Measurements from ENCODE around the gene MRPS31.
A peak's percentile ranks its signal among the peaks of the same experiment; 100 is the strongest.

The MRPS31 gene

DNA sequence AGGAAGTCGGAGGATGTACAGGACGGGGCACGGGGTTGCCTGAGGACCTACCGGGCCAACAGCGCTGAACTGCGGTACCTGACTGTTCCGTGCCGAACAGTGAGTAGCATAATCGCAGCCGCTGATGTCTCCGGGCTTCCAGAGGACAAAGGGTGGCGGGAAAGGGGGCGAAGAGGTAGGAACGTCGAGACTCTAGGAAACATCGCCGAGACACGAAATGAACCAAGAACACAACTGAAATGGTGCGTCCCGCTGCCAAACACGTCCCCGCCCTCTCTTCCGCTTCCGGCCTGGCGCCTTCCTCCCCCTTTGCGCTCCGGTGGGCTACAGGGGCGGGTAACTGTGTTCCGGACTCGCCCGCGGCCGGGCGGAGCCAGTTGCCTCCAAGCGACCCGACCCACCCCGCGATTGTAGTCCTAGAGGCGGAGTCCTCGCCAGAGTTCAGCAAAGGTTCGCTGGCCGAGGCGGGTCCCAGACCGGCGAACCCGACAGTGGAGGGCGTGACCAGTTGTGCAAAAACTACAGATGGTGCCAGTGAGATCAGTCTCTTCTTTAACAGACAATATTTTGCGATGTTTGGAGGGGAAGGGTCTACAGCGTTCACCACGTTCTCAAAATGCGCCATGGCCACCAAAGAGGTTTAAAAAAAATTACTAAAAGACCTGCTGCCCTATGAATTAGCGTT lies at the start of gene MRPS31:
Gene MRPS31, minus strand, starts transcription at position 257 of the 685 bp plus-strand sequence. Its CDS starts 54 bp downstream, at position 203.
- DNase-seq (ENCODE audit: low spot score) = peak; percentile 79

DNA sequence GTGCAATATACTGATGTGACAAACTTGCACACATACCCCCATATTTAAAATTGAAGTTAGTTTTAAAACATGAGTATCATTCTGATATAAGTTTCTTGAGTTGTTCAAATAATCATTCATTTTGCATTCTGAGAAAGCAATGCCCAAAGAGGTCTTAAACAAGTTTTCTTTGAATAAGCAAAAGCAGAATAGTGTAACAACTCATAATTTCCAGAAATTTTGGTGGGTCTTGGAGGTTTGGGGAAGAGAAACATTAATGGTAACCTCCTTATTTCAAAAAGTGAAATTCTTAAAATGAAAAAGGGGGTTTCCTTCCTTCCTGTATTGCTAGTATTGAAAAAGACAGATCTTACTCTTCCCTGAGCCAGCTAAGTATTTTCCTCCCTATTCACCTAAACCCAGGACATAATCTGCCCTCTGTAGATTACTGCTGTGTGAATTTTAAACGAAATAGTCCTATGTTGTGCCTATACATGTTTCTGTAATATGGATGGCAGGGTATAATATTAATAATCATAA lies 48.9 kb upstream of the MRPS31 start:
- no peak for DNase-seq (ENCODE audit: low spot score)

DNA sequence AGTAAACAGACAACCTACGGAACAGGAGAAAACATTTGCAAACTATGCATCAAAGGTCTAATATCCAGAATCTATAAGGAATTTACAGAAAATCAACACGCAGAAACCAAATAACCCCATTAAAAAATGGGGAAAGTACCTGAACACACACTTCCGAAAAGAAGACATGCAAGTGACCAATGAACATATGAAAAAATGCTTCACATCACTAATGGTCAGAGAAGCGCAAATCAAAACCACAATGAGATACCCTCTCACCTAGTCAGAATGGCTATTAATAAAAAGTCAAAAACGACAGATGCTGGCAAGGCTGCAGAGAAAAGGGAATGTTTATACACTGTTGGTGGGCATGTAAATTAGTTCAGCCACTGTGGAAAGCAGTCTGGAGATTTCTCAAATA lies 47.9 kb upstream of the MRPS31 start:
- no peak for DNase-seq (ENCODE audit: low spot score)

DNA sequence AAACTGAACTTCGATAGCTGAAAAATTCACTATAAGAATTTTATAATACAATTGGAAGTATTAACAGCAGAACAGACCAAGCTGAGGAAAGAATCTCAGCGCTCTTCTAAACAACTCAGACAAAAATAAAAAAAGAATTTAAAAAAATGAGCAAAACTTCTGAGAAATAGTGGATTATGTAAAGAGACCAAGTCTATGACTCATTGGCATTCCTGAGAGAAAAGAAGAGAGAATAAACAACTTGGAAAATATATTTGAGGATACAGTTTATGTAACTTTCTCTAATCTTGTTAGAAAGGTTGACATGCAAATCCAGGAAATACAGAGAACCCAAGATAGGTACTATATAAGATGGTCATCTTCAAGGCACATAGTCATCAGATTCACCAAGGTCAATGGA lies 43.8 kb upstream of the MRPS31 start:
- no peak for DNase-seq (ENCODE audit: low spot score)

DNA sequence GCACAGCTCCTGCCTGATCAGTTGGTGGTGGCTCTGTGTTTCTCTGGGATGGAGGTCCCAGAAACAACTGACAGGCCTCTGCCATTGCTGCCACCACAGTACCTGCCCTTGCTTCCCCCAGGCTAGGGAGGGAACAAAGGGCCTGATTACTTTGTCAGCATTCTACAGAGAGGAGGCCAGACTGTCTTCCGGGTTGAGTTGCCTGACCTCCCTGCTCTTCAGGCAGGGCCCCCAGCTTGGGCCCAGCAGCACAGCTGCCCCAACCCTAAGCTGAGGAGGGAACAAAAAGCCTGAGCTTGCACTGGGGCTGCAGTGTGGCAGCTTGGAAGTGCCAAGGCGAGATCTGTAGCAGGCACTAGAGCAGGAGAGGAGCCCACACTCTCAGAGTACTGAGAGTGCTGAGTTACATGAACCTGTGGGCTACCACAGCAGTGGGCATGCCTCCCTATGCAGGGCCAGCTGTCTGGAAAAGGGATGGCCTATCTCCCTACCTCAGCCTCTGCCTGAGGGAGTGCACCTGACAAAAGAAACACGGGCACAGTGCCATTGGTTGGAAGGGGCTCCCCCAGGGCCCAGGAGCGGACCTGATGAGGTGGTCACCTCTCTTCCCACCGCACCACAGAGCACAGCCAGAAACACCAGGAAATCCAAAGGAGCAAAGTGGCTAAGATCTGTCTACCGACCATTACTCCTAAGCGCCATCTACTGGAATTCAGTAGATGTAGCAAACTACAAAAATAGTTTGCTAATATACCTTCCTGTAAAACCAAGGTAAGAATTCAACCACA lies 42.9 kb upstream of the MRPS31 start:
- no peak for DNase-seq (ENCODE audit: low spot score)

DNA sequence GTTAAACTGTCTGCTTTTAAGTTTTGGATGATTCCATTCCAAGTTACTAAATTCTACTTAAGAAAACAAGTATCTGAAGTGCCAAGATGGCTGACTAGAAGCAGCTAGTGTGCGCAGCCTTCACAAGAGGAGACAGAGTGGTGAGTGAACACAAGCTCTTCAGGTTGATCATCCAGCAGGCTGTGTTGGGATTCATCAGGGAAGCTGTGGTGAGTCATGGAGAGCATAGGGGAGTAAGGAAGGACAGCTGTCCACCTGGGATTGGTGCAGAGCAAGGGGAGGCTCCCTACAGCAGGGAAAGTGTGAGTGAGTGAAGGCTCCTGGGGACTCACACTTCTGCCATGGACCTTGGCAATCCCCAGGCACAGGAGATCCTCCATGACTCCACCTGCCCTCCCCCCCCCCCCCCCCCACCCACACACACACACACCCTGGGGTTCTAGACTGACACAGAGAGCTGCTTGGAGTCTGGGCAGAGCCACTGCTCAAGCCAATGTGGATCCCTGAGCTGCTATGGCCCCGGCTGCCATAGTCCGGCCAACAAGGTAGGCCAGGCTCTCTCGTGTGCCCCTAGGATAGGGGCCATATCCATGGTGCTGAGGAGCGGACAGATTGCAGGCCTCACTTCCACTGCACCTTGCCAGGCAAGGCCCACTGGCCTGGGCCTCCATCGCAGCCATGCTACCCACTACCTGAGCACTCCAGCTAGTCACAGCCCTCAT lies 41.9 kb upstream of the MRPS31 start:
- no peak for DNase-seq (ENCODE audit: low spot score)

DNA sequence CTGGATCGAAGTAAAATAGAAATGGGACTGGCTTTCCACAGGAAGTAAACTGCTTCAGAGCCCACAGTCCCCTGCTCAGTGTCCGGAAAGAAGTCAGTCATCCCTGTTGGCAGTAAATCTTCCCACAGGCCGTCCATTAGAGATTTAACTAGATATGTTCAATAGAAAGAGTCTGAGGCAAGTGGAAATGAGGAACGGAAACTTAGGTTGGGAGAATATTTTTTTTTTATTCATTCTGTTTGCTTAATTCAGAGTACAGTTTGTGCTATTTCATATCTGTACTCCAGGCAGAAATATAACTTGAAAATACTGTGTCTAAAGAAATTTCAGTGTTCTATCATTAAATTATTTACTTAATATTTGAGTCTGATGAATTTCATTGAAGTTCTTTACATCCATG lies 41.1 kb upstream of the MRPS31 start:
- DNase-seq (ENCODE audit: low spot score) = no peak

DNA sequence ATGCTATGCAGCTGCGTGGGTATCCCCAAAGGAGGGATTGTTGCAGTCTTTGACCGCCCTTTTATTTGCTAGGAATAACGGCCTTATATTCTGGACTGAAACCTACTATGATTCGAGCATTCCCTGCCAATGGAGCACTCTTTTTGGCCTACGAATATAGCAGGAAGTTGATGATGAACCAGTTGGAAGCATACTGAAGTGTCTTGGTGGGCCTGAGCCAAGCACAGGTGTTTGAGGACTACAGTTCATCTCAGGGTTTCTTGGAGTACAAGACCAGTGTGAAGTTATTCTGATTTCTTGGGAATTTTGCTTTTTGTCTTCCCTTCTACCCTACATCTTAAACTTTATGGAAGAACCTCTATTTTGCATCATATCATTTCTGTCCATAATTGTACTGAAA lies 38.5 kb upstream of the MRPS31 start:
- DNase-seq (ENCODE audit: low spot score) = no peak

DNA sequence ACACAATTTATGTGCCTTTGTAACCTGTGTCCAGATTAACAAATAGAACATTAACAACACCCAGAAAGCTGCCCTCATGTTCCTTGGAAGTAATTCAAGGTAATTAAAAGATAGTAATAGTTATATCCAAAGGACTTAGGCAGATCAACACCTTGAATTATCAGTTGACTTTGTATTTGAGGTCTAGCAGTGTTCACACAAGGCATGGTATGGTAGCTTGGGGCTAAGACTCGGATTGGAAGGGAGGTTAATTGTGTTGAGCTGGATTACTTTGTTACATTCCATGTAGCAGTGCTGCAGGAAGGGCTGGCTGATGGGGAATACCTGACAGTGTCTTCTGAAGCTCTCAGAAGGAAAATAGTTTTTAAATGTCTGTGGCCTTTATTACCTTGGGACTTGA lies 35.3 kb upstream of the MRPS31 start:
- no peak for DNase-seq (ENCODE audit: low spot score)

DNA sequence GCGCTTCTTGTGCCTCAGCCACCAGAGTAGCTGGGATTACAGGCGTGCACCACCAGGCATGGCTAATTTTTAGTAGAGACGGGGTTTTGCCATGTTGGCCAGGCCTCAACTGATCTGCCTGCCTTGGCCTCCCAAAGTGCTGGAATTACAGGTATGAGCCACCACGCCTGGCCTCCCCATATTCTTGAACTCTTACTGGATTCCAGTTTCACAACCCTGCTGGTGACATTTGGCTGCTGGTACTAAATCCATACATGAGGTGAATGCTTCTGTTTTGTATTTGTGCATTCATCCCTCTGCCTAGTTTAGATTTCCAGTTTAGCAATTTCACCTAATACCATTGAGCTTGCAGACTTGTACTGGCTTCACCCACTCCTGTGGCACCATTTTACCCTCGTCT lies 32.3 kb upstream of the MRPS31 start:
- no peak for DNase-seq (ENCODE audit: low spot score)

DNA sequence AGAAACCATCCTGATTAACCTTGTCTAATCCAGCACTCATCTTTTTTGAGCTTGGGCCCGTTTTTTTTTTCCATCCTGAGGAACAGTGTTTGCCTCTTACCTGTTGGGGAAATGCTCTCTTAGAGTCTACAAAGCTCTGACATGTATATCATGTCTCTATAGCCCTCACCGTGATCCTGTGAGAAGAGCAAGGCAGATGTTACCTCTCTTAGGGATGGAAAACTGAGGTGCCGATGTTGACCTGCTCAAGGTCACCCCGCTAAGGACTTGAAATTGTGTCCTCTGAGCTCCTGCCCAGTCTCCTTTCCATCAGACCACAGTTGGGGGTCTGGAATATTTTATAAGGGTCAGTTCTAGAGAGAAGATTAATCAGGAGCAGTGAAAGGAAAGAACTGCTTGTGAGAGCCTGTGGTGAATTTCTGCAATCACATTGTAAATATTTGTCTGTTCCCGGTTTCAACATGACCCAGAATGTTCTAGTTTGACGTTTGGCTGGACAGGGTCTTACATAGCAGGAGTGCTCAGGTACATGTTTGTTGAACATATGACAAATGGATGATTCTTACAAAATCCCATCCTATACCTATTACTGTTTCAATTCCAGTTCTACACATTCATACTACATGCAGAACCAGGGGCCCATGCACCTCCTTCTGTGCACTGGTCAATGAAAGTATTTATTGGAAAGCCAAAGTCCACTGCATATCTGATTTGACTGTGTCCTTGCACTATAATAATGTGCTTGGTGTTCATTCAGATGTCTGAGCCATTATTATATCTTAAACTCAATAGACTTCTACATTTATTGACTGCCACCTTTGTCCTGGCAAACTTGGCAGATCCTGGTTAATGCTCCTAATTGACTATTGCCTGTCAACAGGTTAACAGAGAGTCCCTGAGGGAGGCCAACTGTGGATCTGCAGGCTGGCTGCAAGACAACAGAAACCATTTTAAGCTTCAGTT lies 30.5 kb upstream of the MRPS31 start:
- DNase-seq (ENCODE audit: low spot score) = no peak

DNA sequence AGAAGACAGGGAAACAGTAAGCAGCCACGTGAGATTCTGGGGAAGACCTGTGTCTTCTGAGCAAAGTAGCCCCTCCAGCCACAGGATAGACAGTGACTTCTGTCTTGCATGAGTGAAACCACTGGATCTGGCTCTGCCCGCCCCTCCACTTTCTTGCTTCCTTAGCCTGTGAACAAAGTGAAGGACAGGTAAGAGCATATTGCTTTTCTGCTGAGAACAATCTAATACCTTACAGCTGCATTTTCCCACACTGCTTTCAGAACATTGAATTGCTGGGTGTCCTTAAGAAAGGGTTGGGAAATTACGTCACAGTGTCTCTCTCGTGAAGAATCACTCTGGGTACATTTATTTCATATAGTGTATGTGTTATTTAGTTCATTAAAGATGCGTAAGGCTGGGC lies 29.6 kb upstream of the MRPS31 start:
- no peak for DNase-seq (ENCODE audit: low spot score)

DNA sequence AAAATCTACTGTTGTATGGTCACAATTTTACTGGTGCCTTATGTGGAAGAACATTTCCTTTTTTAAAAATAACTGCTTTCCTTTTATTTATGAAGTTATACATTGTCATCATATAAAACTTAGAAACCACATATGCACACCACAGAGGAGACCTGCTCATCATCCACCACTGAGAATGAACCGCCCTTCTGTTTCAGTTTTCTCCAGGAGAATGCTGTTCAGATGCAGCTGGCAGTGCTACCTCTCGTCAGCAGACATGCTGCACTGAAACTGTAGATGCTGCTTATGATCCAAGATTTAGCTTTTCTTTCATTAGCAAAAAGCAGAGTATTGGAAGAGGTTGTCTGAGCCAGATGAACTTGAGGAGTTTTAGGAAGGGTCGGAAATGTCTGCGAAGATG lies 28.5 kb upstream of the MRPS31 start:
- DNase-seq (ENCODE audit: low spot score) = no peak

DNA sequence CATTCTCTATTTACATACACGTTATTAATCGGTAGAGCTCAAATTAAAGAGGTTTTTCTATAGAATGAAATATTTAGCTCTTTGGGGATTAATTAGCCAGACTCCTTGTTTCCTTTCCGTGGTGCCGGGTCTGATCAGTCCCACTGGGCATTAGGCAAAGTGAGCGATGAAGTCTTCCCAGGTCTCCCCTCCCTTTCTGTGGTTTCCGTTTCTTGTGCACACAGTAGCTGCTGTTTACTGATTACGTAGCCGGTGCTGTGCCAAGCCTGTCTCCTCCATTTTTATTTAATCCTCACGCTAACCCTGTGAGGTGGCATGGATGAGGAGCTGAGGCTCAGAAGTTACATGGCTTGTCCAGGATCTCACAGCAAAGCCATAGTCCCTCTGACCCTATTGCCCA lies 27.4 kb upstream of the MRPS31 start:
- DNase-seq (ENCODE audit: low spot score) = no peak

DNA sequence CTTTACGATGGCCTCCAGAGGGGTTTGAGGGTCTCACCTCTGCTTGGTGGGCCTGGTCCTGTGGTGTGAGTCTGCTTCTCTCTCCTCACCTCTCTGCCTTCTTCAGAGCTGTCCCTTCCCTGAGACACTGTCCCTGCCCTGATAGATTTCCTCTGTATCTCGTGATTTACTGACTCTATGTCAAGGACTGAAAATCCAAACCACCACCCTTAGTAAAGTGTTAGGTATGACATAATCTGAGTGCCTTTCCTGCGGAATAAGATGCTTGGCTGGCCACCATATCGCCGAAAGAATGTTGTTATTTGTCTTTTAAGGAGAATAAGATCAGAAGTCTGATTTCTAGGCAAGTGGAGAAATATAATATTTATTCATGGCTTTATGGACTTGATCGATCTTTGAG lies 25.7 kb upstream of the MRPS31 start:
- DNase-seq (ENCODE audit: low spot score) = no peak

DNA sequence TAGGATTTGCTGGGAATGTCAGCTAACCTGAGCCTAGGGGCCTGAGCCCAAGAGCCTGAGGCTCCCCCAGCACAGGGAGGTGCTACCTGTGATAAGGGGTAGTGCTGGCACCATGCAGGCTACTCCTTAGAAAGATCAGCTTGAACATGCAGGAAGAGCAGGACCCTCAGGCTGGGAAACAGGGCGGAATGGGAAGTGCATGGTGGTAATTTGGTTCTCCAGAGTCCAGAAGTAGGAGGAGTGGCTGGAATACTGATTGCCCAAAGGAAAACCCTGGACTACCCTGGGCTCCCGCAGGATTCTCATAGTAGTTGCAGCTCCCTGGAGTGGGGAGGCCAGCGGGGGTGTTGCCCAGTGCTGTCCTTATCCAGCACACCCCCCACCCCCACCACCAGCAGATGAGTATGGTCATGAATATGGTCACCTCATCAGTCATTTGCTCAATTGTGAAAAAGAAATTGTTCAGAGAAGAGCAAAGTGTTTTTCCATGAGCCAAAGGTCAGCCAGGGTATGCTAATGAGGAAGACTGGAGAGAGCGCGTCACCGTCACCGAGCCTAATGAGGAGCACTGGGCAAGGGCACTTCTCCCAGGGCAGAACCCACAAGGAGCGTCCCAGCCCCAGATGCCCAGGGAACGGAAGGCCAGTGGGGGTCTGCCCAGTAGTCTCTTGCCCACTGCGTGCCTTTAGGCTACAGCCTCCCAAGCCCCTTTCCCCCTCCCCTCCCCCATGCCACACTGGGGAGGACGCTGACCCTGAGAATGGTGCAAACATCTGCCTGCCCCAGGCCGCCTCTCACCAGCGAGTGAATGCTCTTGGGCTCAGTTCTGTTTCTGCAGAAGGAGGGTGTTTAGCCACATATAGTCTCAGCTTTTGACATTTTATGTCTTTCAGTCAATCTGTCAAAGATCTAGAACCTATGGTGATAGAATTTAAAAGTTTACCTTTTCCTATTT lies 23.7 kb upstream of the MRPS31 start:
- no peak for DNase-seq (ENCODE audit: low spot score)

DNA sequence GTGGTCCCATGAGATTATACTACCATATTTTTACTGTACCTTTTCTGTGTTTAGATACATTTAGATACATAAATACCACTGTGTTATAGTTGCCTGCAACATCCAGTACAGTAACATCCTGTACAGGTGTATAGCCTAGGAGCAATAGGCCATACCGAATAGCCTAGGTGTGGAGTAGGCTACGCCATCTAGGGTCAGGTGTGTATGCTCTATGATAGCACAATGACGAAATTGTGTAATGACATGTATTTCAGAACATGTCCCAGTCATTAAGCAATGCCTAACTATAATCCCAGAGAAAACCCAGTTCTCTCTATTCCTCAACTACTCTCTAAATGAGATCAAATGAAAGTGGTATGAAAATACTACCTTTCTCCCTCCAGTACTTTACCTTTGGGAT lies 22.3 kb upstream of the MRPS31 start:
- DNase-seq (ENCODE audit: low spot score) = no peak

DNA sequence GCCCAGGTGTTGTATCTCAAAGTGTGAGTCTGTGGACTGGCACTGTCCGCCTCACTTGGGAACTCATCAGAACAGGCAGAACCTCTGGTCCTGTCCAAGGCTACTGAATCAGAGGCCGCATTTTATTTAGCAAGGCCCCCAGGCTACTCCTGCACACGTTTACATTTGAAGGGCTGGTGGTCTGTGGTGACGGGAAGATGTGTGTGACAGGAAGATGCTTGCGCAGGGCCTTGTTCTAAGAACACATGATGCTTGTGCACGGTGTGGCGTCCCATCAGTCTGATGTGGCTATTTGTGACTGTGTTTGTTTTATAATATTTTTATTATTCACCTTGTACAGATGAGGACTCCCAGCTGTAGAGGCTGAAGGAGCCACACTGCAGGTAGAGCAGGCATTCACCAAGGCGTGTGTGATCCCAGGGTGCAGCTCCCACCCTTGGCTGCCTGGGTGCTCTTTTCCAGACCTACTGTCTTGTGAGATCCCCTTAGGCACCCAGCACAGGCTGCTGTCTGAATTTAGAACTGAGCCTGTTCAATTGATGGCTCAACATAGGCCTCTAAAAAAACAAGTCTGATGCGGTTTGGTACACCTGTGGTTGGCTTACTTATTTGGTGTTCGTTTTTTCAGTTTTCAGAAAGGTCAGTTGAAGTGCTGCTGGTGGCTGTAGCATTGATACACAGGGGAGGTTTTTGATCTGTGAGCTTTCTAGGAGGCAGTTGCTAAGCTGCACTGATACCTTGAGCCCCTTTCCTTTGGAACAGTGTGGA lies 21.5 kb upstream of the MRPS31 start:
- DNase-seq (ENCODE audit: low spot score) = no peak

DNA sequence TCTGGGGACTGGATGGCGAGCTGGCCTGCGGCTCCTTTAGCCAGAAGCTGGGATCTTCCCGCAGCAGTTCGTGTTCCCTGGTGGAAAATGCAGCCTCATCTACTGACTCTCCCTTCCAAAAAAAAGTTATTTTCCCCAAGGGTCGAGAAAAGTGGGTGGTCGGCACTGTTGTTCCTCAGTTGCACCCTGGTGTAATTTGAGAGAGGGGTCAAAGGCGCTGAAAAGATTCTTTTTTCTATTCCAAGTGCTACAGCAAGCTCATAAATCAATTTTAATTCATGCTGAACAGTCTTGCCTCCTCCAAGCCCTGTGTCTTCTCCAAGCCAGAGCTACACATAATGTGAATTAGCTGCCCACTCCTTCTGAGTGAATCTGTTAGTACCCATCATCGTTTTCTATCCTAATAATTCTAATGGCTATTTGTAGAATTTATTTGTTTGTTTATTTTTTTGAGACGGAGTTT lies 19.2 kb upstream of the MRPS31 start:
- no peak for DNase-seq (ENCODE audit: low spot score)
